GM12878 (cell line): Measurements from ENCODE around the gene LMAN2L. TPM values are rescaled to one million over a fixed set of nuclear protein-coding genes. Genes with fewer than 3 reads are reported as not detected.

Source experiments
- ATAC-seq: fragments of 200-7000 bp; cut with Tn5 transposase; 3 replicates; pipeline ENCODE4 v1.9.1; 2020; ENCODE audit warnings: mild to moderate bottlenecking, moderate library complexity
- BruUV-seq: library from RNA; stranded (reverse); fragments of 400-500 nt; replicated peaks from 2 replicates; lab custom pipeline; 2021; lab: Mats Ljungman, UMichigan
- CTCF ChIA-PET: fragments of 300-600 bp; sonication (Branson Sonifier 250); formaldehyde crosslinking; extraction: SDS; loops from one replicate; lab custom pipeline; 2021; ENCODE audit warnings: inconsistent platforms; lab: Yijun Ruan, JAX
- POLR2A ChIA-PET: fragments of 350-600 bp; formaldehyde crosslinking; extraction: SDS; loops from one replicate; lab custom pipeline; 2021; ENCODE audit warnings: inconsistent platforms; lab: Charles Lee
- RAD21 ChIA-PET: fragments of 300-600 bp; sonication (Branson Sonifier 250); formaldehyde crosslinking; loops from one replicate; lab custom pipeline; 2023; ENCODE audit warnings: antibody characterized with exemption; ENCODE audit not compliant: unreplicated experiment; lab: Charles Lee
- SMC1A ChIA-PET: fragments of 300-600 bp; sonication (Branson Sonifier 250); formaldehyde crosslinking; loops from one replicate; lab custom pipeline; 2023; ENCODE audit not compliant: unreplicated experiment, uncharacterized antibody; lab: Charles Lee
- DNase-seq: peaks from one replicate; pipeline ENCODE4 v3.0.0-alpha.2; 2011; ENCODE audit warnings: low read depth, low spot score
- FAIRE-seq: peaks from 3 replicates; lab custom pipeline; 2011; peaks lifted over from hg19 to GRCh38; lab: Jason Lieb, UNC
- H2AFZ ChIP-seq: 2 replicates; pipeline ENCODE4 v1.6.0; 2011; ENCODE audit warnings: low read depth, low read length, control low read depth; ENCODE audit not compliant: control insufficient read depth
- H3K27ac ChIP-seq: 2 replicates; pipeline ENCODE4 v1.5.1; 2011; ENCODE audit warnings: control low read depth; ENCODE audit not compliant: control insufficient read depth, insufficient read depth
- H3K27me3 ChIP-seq, 2 experiments: replicated peaks in 1 of 2; 2 replicates each; pipeline versions ENCODE4 v1.6.0 to v1.6.1; 2011; ENCODE audit warnings: low read length in 1 of 2; ENCODE audit not compliant: control insufficient read depth in 2 of 2, insufficient read depth in 2 of 2
- H3K36me3 ChIP-seq, 2 experiments: 2 replicates each; pipeline ENCODE4 v1.5.1; 2011; ENCODE audit warnings: low read length in 1 of 2; ENCODE audit not compliant: control insufficient read depth in 2 of 2, insufficient read depth in 2 of 2
- H3K4me1 ChIP-seq: 2 replicates; pipeline ENCODE4 v1.6.1; 2011; ENCODE audit warnings: mild to moderate bottlenecking, low read length, moderate library complexity, mixed read lengths; ENCODE audit not compliant: control insufficient read depth, insufficient read depth
- H3K4me2 ChIP-seq: 2 replicates; pipeline ENCODE4 v1.6.0; 2011; ENCODE audit warnings: control low read depth; ENCODE audit not compliant: control insufficient read depth, insufficient read depth
- H3K4me3 ChIP-seq: fragments of 200-600 bp; sonication (generic); 2 replicates; pipeline ENCODE4 v1.5.1; 2016
- H3K79me2 ChIP-seq: 2 replicates; pipeline ENCODE4 v1.6.0; 2011; ENCODE audit warnings: low read length; ENCODE audit not compliant: control insufficient read depth, insufficient read depth
- H3K9ac ChIP-seq: 2 replicates; pipeline ENCODE4 v1.8.0; 2011; ENCODE audit warnings: low read length, control low read depth, mixed read lengths; ENCODE audit not compliant: control insufficient read depth, insufficient read depth
- H3K9me3 ChIP-seq: replicated peaks from 3 replicates; pipeline ENCODE4 v1.5.1; 2011; ENCODE audit warnings: mild to moderate bottlenecking, low read length; ENCODE audit not compliant: control insufficient read depth, insufficient read depth
- H4K20me1 ChIP-seq: 2 replicates; pipeline ENCODE4 v1.6.0; 2011; ENCODE audit not compliant: control insufficient read depth, insufficient read depth
- HDGF ChIP-seq: fragments of 450-650 bp; IDR thresholded peaks from 2 replicates; pipeline ENCODE4 v1.6.1; 2016; ENCODE audit warnings: antibody characterized with exemption
- NFYA ChIP-seq: IDR thresholded peaks from 2 replicates; pipeline ENCODE4 v1.6.1; 2011; ENCODE audit warnings: low read depth, mild to moderate bottlenecking, low read length, improper control_type of control experiment, borderline replicate concordance
- POLR2A ChIP-seq: IDR thresholded peaks from 2 replicates; pipeline ENCODE4 v1.6.1; 2011; ENCODE audit warnings: low read depth, mild to moderate bottlenecking, low read length
- RELB ChIP-seq: fragments of 450-650 bp; IDR thresholded peaks from 2 replicates; pipeline ENCODE4 v1.6.1; 2017; ENCODE audit warnings: low read depth, mild to moderate bottlenecking, moderate library complexity
- REST ChIP-seq: IDR thresholded peaks from 2 replicates; pipeline ENCODE4 v1.6.1; 2012; ENCODE audit warnings: mild to moderate bottlenecking, low read depth, low read length
- SKIL ChIP-seq: fragments of 450-650 bp; IDR thresholded peaks from 2 replicates; pipeline ENCODE4 v1.6.1; 2017; ENCODE audit warnings: mild to moderate bottlenecking, low read depth, inconsistent platforms; ENCODE audit not compliant: poor library complexity, severe bottlenecking
- SREBF2 ChIP-seq: IDR thresholded peaks from 2 replicates; pipeline ENCODE4 v1.6.1; 2012; ENCODE audit warnings: mild to moderate bottlenecking, low read length
- SUZ12 ChIP-seq: fragments of 200-600 bp; sonication (generic); IDR thresholded peaks from one replicate; pipeline ENCODE4 v1.6.1; 2018; ENCODE audit warnings: antibody characterized with exemption, mild to moderate bottlenecking; ENCODE audit not compliant: unreplicated experiment
- TARDBP ChIP-seq: IDR thresholded peaks from 2 replicates; pipeline ENCODE4 v1.6.1; 2016; ENCODE audit warnings: borderline replicate concordance
- ZBTB33 ChIP-seq: fragments of 450-650 bp; IDR thresholded peaks from 2 replicates; pipeline ENCODE4 v1.6.1; 2017; ENCODE audit warnings: mild to moderate bottlenecking
- WGBS: methylation state at CpG from one replicate; pipeline ENCODE4 v1.1.6; 2016; ENCODE audit warnings: low lambda C conversion rate; ENCODE audit not compliant: insufficient replicate concordance, insufficient coverage; ENCODE audit errors: missing lambda C conversion rate; 5-methylcytosine and 5-hydroxymethylcytosine counted together
- in situ Hi-C: fragments of 300-500 bp; cut with MboI; formaldehyde crosslinking; loops from 9 replicates; pipeline ENCODE4 v1.14.3; 2018; ENCODE audit warnings: mixed read lengths
- intact Hi-C: fragments of 100-400 bp; cut with micrococcal nuclease; formaldehyde crosslinking; loops from one replicate; pipeline ENCODE4 v1.14.2; 2022; ENCODE audit not compliant: unreplicated experiment
- polyA plus RNA-seq, 11 experiments: library from polyadenylated mRNA; depleted of rRNA in 4 of 11; unstranded in 6 of 11; stranded (reverse) in 5 of 11; fragments of >200 nt; fragmentation: Nextera tagmentation in 4 of 11; fragmentation: Illumina TruSeq in 1 of 11; extraction: Ambion mirVana in 4 of 11; extraction: Trizol in 1 of 11; gene quantifications; 1 replicate in 1 of 11; 2 replicates in 10 of 11; pipeline versions ENCODE4 v1.2.1 to v1.2.3, GENCODE V29; 2011 to 2016; ENCODE audit warnings: inconsistent platforms in 2 of 11, missing spikeins in 2 of 11, low read depth in 1 of 11
- total RNA-seq, 4 experiments: library from RNA; depleted of rRNA in 3 of 4; stranded (reverse); fragments of >200 nt in 3 of 4; fragmentation: Illumina TruSeq in 1 of 4; extraction: Trizol in 1 of 4; gene quantifications; 2 replicates each; pipeline versions ENCODE4 v1.2.1 to v1.2.3, GENCODE V29; 2013 to 2021

LMAN2L gene
- total and polyA plus RNA-seq, 10 of the 15 experiments (the other 5 are each of a cell fraction or from before 2014, with no cell fraction given) = 5.7 to 16.3 (median 10.7) TPM

- Histone ChIP-seq H3K27ac (no peak overlapping the region), H3K4me2 (no peak overlapping the region), H3K27me3 (no peaks in the 10 kb centered on the region), H3K79me2 (no peaks in the 10 kb centered on the region; the same call in 1 of the 2 replicates), H3K9me3 (no peaks in the 10 kb centered on the region), H3K9ac (no peak overlapping the region), H3K4me3 (no peak overlapping the region), H3K36me3 (no peaks in the 10 kb centered on the region), H2AFZ (no peak overlapping the region), H4K20me1 (no peaks in the 10 kb centered on the region), H3K4me1 (no peaks in the 10 kb centered on the region)
- 91% methylated on average over 3 of the region's 3 CpGs for WGBS
- DNase-seq (no peak), ATAC-seq (no peak), FAIRE-seq (no peak)
- RAD21 ChIA-PET = interaction anchor here (1.4 kb wide), 1 partner anchor 14 kb away, joined by 4 read pairs; no protein-coding TSS in a partner anchor
- CTCF ChIA-PET = interaction anchor here (0.9 kb wide), 1 partner anchor 24 kb away, joined by 5 read pairs; no protein-coding TSS in a partner anchor
- BruUV-seq = no TSS peak
- no peak for TF ChIP-seq SREBF2
- no peak for TF ChIP-seq REST
- no peak for TF ChIP-seq HDGF
- TF ChIP-seq ZBTB33 = no peak
- no peak for TF ChIP-seq SKIL
- no peak for TF ChIP-seq SUZ12
- TF ChIP-seq NFYA = no peak
- TF ChIP-seq TARDBP = no peak
- TF ChIP-seq RELB = no peak
- no peak for TF ChIP-seq POLR2A
- in situ Hi-C loops (no loop called here), intact Hi-C loops (no loop called here)
- POLR2A ChIA-PET = interaction anchor here (1.0 kb wide), 1 partner anchor 9 kb away, joined by 4 read pairs; no protein-coding TSS in a partner anchor
- SMC1A ChIA-PET = interaction anchor here (0.6 kb wide), 1 partner anchor 27 kb away, joined by 3 read pairs; no protein-coding TSS in a partner anchor
Measured at GRCh38 chr2:96787411-96787810, 47.5 kb upstream of the LMAN2L start.
